Measurements from ENCODE around the gene MAB21L4.

DNA sequence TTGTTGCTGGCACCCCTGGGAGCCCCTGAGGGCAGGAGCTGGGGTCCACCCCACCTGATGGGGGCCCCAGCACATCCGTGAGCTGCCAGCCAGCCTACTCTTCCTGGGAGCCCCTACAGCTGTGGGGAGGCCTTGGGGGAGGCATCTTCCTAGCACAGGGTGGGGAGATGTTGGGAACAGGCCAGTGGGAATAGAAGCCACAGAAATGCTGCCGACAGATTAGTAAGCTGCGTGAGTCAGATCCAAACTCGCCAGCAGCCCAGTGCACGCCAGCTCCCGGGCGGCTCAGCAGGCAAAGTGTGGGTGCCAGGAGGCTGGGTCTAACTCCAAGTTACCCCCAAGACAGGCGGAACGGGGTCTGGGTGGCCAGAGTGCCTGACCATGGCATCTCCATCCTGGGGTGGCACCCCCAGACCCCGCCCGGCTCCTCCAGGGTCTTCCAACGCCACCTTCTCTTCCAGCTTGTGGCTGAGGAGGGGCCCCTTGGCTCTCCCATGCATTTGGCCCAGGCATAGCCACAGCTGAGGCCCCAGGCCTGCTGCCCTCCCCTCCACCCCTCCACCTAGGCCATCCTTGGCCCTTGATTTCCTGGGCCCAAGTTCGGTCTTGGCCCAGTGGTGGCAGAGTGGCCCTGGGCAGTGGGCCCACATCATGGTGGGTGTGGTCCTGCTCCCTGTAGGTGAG, 25.5 kb upstream of the MAB21L4 start:
- TF ChIP-seq, protein P1, sequence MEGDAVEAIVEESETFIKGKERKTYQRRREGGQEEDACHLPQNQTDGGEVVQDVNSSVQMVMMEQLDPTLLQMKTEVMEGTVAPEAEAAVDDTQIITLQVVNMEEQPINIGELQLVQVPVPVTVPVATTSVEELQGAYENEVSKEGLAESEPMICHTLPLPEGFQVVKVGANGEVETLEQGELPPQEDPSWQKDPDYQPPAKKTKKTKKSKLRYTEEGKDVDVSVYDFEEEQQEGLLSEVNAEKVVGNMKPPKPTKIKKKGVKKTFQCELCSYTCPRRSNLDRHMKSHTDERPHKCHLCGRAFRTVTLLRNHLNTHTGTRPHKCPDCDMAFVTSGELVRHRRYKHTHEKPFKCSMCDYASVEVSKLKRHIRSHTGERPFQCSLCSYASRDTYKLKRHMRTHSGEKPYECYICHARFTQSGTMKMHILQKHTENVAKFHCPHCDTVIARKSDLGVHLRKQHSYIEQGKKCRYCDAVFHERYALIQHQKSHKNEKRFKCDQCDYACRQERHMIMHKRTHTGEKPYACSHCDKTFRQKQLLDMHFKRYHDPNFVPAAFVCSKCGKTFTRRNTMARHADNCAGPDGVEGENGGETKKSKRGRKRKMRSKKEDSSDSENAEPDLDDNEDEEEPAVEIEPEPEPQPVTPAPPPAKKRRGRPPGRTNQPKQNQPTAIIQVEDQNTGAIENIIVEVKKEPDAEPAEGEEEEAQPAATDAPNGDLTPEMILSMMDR (IDR thresholded peaks at IDR 0.05; ENCODE audit: low read depth, low read length, poor library complexity, severe bottlenecking) = no peak
- TF ChIP-seq EZH2phosphoT487 (IDR thresholded peaks at IDR 0.05; ENCODE audit: borderline replicate concordance, low read length) = no peak

Measured in DOHH2 (cell line).